ENCODE data around the gene ELP2.
A peak's percentile ranks its signal among the peaks of the same experiment; 100 is the strongest.

Gene ELP2

GRCh38 chr18:36124841-36125240, 4.9 kb upstream of the ELP2 start:
- no peak for DNase-seq

- DNase-seq = no peak
Measured at GRCh38 chr18:36126668-36127067, 3.0 kb upstream of the ELP2 start.

GRCh38 chr18:36127836-36128529, 1.7 kb upstream of the ELP2 start:
- DNase-seq = peak; percentile 75

GRCh38 chr18:36128530-36128870, 1.2 kb upstream of the ELP2 start:
- peak; percentile 75 for DNase-seq

- DNase-seq = peak; percentile 70
Measured at GRCh38 chr18:36128907-36129299, 796 bp upstream of the ELP2 start.

GRCh38 chr18:36130039-36130831, 536 bp downstream of the ELP2 start:
- DNase-seq = peak; percentile 51

- DNase-seq = peak; percentile 11
Measured at GRCh38 chr18:36130883-36131653, 1.4 kb downstream of the ELP2 start.

GRCh38 chr18:36131692-36132483, 2.2 kb downstream of the ELP2 start:
- no peak for DNase-seq

GRCh38 chr18:36132756-36133155, 3.1 kb downstream of the ELP2 start:
- no peak for DNase-seq

- no peak for DNase-seq
Measured at GRCh38 chr18:36135264-36135663, 5.6 kb downstream of the ELP2 start.

GRCh38 chr18:36139245-36139644, 9.5 kb downstream of the ELP2 start:
- peak; percentile 80 for DNase-seq

- DNase-seq = no peak
Measured at GRCh38 chr18:36141576-36141975, 11.9 kb downstream of the ELP2 start.

- no peak for DNase-seq
Measured at GRCh38 chr18:36142751-36143150, 13.1 kb downstream of the ELP2 start.

GRCh38 chr18:36143391-36143790, 13.7 kb downstream of the ELP2 start:
- no peak for DNase-seq

GRCh38 chr18:36149514-36150289, 20.0 kb downstream of the ELP2 start:
- no peak for DNase-seq

- DNase-seq = no peak
Measured at GRCh38 chr18:36152781-36153180, 23.1 kb downstream of the ELP2 start.

- no peak for DNase-seq
Measured at GRCh38 chr18:36153203-36153602, 23.5 kb downstream of the ELP2 start.

GRCh38 chr18:36153771-36154170, 24.1 kb downstream of the ELP2 start:
- DNase-seq = no peak

GRCh38 chr18:36155851-36156757, 26.4 kb downstream of the ELP2 start:
- no peak for DNase-seq

GRCh38 chr18:36157441-36157840, 27.7 kb downstream of the ELP2 start:
- no peak for DNase-seq

- DNase-seq = no peak
Measured at GRCh38 chr18:36158266-36158867, 28.7 kb downstream of the ELP2 start.

Data from NCI-H510A treated with DMSO at 0.1 percent for 48 hours (cell line).